Fibroblast of villous mesenchyme (primary cell): ENCODE data around the gene CNTD1. TPM values are rescaled to one million over a fixed set of nuclear protein-coding genes. Genes with fewer than 3 reads are reported as not detected.
A peak's percentile ranks its signal among the peaks of the same experiment; 100 is the strongest.

Experiments
- DNase-seq: peaks from one replicate; pipeline ENCODE4 v3.0.0-alpha.2; 2010; ENCODE audit warnings: low read depth
- H3K4me3 ChIP-seq: 2 replicates; pipeline ENCODE4 v1.5.1; 2011; ENCODE audit warnings: low read depth, mild to moderate bottlenecking, low read length
- total RNA-seq: library from RNA; depleted of rRNA; stranded (reverse); fragments of >200 nt; gene quantifications from 2 replicates; pipeline ENCODE4 v1.2.3, GENCODE V29; 2012
- TF ChIP-seq, protein P1 (sequence below): IDR thresholded peaks from 2 replicates; pipeline ENCODE4 v1.5.1; 2012; ENCODE audit warnings: low read depth, mild to moderate bottlenecking, low read length; ENCODE audit not compliant: insufficient read depth

The CNTD1 gene, protein sequence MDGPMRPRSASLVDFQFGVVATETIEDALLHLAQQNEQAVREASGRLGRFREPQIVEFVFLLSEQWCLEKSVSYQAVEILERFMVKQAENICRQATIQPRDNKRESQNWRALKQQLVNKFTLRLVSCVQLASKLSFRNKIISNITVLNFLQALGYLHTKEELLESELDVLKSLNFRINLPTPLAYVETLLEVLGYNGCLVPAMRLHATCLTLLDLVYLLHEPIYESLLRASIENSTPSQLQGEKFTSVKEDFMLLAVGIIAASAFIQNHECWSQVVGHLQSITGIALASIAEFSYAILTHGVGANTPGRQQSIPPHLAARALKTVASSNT
- total RNA-seq: 0.32 TPM in 1 of 2 replicates, not detected in the other

DNA sequence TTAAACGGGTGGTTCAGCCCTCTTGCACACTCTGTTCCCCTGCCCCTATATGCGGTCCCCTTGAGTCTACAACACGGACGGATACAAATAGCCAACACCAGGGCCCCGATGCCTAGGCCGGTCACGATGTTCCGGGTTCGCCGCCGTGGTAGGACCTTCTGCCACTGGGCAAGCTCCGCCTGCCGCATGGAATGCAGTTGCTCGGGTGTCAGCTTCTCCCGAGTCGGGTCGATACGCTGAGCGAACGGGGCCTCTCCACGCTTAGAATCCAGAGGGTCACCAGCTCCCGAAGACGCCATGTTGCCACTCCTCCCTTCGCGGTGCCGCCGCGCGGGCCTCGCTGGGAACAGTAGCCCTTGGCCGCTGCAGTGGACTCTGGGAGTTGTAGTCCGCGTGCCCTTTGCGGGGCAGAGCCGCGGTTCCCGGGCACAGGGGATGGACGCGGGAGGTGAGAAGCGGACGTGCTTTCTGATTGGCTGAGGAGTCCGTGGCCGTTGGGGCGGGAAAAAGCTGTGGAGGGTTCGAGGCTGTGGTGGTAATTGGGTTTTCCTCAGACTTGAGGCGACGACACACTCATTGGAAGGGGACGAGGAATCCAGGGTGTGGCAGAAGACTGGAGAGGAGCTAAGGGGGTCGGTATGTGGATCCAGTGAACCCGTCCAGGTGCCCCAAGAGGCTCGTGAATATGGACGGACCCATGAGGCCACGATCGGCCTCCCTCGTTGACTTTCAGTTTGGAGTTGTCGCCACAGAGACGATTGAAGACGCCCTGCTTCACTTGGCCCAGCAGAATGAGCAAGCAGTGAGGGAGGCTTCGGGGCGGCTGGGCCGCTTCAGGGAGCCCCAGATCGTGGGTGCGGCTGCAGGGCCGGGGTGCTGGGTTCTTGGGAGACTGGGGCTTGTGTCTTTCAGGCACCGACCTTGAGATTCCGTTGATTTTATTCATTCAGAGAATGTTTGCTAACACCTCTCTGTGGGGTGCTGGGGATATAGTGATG is at the start of gene CNTD1, which contains the start of gene COA3:
Gene CNTD1 (plus strand): TSS at position 479 of the 998 bp plus-strand sequence. CDS start 207 bp downstream, at position 686.
Gene COA3 (minus strand): TSS at position 322 of the 998 bp plus-strand sequence. CDS start 23 bp downstream, at position 299.
- peak; percentile 85 for DNase-seq
- H3K4me3 ChIP-seq: peak within 1 kb of the TSS; percentile 77
- TF ChIP-seq, protein P1, sequence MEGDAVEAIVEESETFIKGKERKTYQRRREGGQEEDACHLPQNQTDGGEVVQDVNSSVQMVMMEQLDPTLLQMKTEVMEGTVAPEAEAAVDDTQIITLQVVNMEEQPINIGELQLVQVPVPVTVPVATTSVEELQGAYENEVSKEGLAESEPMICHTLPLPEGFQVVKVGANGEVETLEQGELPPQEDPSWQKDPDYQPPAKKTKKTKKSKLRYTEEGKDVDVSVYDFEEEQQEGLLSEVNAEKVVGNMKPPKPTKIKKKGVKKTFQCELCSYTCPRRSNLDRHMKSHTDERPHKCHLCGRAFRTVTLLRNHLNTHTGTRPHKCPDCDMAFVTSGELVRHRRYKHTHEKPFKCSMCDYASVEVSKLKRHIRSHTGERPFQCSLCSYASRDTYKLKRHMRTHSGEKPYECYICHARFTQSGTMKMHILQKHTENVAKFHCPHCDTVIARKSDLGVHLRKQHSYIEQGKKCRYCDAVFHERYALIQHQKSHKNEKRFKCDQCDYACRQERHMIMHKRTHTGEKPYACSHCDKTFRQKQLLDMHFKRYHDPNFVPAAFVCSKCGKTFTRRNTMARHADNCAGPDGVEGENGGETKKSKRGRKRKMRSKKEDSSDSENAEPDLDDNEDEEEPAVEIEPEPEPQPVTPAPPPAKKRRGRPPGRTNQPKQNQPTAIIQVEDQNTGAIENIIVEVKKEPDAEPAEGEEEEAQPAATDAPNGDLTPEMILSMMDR: peak; percentile 8

DNA sequence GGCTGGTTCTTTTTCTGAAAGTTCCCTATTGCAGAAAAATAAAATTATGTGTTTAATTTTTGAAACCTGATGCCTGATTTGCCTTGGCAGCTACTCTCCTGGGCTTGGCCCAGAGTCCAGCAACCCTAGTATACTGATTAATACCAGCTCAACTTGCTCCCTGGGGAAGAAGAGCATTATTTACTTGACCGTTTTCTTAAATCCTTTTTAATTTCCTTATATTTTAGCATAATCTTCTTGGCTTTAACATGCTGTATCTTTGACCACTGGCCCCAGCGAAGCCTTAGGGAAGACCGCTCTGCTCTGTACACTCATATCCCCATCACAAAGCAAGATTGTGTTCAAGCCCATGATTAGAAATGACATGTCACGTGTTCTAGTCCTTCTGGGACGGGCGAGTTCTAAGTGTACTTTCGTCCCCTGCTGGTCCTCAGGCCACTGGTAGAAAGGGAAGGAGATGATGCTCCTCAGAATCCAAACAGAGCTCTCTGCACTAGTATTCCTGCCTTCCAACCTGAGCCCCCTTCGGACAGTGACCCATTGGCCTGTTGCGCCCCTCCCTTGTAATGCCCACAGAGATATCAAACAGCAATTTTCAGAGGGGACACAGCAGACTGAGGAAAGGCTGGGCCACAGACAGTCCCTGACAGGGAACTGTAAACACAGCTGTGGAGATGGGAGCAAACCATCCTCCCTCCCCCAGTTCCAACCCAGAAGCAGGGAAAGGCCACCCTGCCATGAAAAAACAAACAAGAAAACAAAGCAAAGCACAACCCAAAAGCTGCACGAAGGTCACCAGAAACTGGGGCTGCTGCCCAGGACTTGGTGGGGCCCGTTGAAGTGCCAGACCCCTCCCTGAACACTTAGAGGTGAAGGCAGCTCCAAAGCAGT is 49.5 kb upstream of the CNTD1 start:
- no peak for DNase-seq
- H3K4me3 ChIP-seq: no peak overlapping the region
- TF ChIP-seq, protein P1: no peak

DNA sequence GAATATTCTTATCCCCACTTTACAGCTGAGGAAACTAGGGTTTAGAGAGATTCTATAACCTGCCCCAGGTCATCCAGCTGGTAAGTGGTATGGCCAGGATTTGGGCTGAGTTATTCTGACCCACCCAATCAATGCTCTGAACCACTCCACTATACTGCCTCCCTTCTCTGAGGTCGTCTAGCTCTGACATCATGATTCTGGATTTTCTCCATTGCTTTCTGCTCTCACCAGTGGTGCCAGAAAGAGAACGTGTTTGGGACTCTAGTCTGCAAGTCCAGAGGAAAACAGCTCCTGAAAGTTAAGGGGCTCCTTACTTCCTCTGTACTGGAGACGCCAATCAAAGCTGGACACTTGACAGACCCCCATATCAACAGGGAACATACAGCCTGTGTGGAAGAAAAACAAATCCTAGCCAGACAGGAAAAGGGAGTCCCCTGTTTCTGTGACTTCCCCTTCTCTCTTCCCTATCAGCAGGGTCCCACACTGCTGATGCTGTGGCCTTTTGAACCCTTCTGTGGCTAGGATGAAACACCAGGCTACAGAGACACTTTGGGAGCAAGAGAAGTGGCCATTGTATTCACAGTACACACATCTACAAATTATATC is 47.8 kb upstream of the CNTD1 start:
- TF ChIP-seq, protein P1: no peak
- no peak overlapping the region for H3K4me3 ChIP-seq
- no peak for DNase-seq

DNA sequence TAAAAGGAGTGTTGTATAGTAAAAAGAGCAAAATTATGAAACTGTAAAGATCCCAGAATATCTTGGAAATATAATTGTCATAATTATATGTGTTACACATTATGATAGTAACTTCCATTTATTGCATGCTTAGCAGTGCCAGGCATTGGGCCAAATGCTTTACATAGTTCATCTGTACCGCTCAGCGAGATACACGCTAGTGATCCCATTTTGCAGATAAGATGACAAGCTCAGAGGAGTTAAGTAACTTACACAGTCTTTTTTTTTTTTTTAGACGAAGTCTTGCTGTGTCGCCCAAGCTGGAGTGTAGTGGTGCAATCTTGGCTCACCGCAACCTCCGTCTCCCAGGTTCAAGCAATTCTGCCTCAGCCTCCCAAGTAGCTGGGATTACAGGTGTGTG is 47.0 kb upstream of the CNTD1 start:
- no peak overlapping the region for H3K4me3 ChIP-seq
- TF ChIP-seq, protein P1: no peak
- peak; percentile 52 for DNase-seq

DNA sequence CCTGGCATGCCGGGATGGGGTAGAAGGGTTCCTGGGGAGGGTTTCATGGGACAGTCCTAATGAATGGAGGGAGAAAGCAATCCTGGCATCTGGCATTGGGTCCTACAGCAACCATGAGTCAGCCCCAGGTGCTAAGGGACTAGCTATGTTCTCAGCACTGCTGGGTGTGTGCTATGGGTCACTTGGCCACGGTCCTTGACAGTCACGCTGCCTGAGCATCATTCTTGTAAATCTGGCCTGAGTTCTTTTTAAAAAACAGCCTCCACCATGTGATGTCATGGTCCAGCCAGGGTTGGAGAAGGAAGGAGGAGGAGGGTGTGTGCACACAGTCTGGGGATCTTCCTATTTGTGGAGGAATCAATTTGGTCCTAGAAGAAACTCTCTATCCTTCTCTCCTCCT is 43.9 kb upstream of the CNTD1 start:
- DNase-seq: peak; percentile 33
- no peak overlapping the region for H3K4me3 ChIP-seq
- TF ChIP-seq, protein P1: no peak
